Brain pericyte (primary cell): Measurements from ENCODE around the gene ZC3H12C.

Experiments used
- DNase-seq: peaks from one replicate; pipeline ENCODE4 v3.0.0-alpha.2; 2012; ENCODE audit warnings: low read depth, low spot score

The ZC3H12C gene

GRCh38 chr11:110097459-110098012, 4.3 kb downstream of the ZC3H12C start:
- DNase-seq, result no peak

GRCh38 chr11:110098645-110099044, 5.5 kb downstream of the ZC3H12C start:
- DNase-seq, result no peak

GRCh38 chr11:110100476-110101240, 7.5 kb downstream of the ZC3H12C start:
- no peak for DNase-seq

GRCh38 chr11:110106713-110107274, 13.6 kb downstream of the ZC3H12C start:
- DNase-seq, result no peak

GRCh38 chr11:110110854-110111253, 17.7 kb downstream of the ZC3H12C start:
- DNase-seq, result no peak

- no peak for DNase-seq
Measured at GRCh38 chr11:110112457-110112856, 19.3 kb downstream of the ZC3H12C start.

- DNase-seq, result no peak
Measured at GRCh38 chr11:110113505-110113904, 20.3 kb downstream of the ZC3H12C start.

GRCh38 chr11:110113973-110114372, 20.8 kb downstream of the ZC3H12C start:
- no peak for DNase-seq

- DNase-seq, result no peak
Measured at GRCh38 chr11:110119317-110119716, 26.1 kb downstream of the ZC3H12C start.

- no peak for DNase-seq
Measured at GRCh38 chr11:110121204-110121603, 28.0 kb downstream of the ZC3H12C start.

- DNase-seq, result no peak
Measured at GRCh38 chr11:110123003-110123402, 29.8 kb downstream of the ZC3H12C start.

- DNase-seq, result no peak
Measured at GRCh38 chr11:110124605-110125004, 31.4 kb downstream of the ZC3H12C start.

- no peak for DNase-seq
Measured at GRCh38 chr11:110125632-110126031, 32.4 kb downstream of the ZC3H12C start.

GRCh38 chr11:110126936-110127335, 33.7 kb downstream of the ZC3H12C start:
- no peak for DNase-seq

GRCh38 chr11:110128161-110128560, 35.0 kb downstream of the ZC3H12C start:
- no peak for DNase-seq

GRCh38 chr11:110130642-110131238, 37.5 kb downstream of the ZC3H12C start:
- DNase-seq, result no peak

- no peak for DNase-seq
Measured at GRCh38 chr11:110131386-110132123, 38.4 kb downstream of the ZC3H12C start.

- no peak for DNase-seq
Measured at GRCh38 chr11:110133160-110133559, 40.0 kb downstream of the ZC3H12C start.

- no peak for DNase-seq
Measured at GRCh38 chr11:110134110-110134509, 40.9 kb downstream of the ZC3H12C start.

GRCh38 chr11:110141812-110142211, 48.6 kb downstream of the ZC3H12C start:
- no peak for DNase-seq

- no peak for DNase-seq
Measured at GRCh38 chr11:110147962-110148709, 54.9 kb downstream of the ZC3H12C start.
